Tibial nerve (tissue), 4 donors: ENCODE results near the gene BRCA2. TPM values are rescaled to one million over a fixed set of nuclear protein-coding genes. Genes with fewer than 3 reads are reported as not detected.

Source experiments
- DNase-seq, 2 donors: peaks; one replicate each; pipeline ENCODE4 v3.0.0-alpha.2; 2019; ENCODE audit warnings: low spot score in 2 of 2
- H3K27ac ChIP-seq, 4 donors: fragments of 200-600 bp; sonication (generic) in 3 of 4; one replicate each; pipeline ENCODE4 v1.5.1; 2017 to 2019; ENCODE audit warnings: mild to moderate bottlenecking in 1 of 4
- H3K27me3 ChIP-seq, 2 donors: fragments of 200-600 bp; sonication (generic) in 1 of 2; one replicate each; pipeline versions ENCODE4 v1.5.1 to v1.6.0; 2017 to 2019
- H3K36me3 ChIP-seq, 3 donors: fragments of 200-600 bp; sonication (generic); one replicate each; pipeline ENCODE4 v1.5.1; 2018 to 2019
- H3K4me1 ChIP-seq, 4 donors: fragments of 200-600 bp; sonication (generic) in 3 of 4; one replicate each; pipeline ENCODE4 v1.5.1; 2017 to 2019
- H3K4me3 ChIP-seq, 4 donors: fragments of 200-600 bp; sonication (generic) in 3 of 4; one replicate each; pipeline ENCODE4 v1.5.1; 2017 to 2019; ENCODE audit warnings: mild to moderate bottlenecking in 1 of 4, moderate library complexity in 1 of 4
- H3K9me3 ChIP-seq, 4 donors: fragments of 200-600 bp; sonication (generic) in 3 of 4; one replicate each; pipeline ENCODE4 v1.5.1; 2017 to 2019
- EP300 ChIP-seq, 2 donors: sonication (generic); formaldehyde crosslinking; IDR thresholded peaks; one replicate each; pipeline ENCODE4 v1.6.1; 2017; ENCODE audit warnings: antibody characterized with exemption in 2 of 2, mild to moderate bottlenecking in 1 of 2
- POLR2A ChIP-seq, 2 donors: fragments of 450-650 bp; IDR thresholded peaks; one replicate each; pipeline ENCODE4 v1.6.1; 2017; ENCODE audit warnings: antibody characterized with exemption in 2 of 2, mild to moderate bottlenecking in 2 of 2, moderate library complexity in 2 of 2
- WGBS, 2 donors: methylation state at CpG; one replicate each; pipeline ENCODE4 v1.1.5; 2018; 5-methylcytosine and 5-hydroxymethylcytosine counted together
- total RNA-seq, 4 donors: library from RNA; depleted of rRNA; stranded (reverse); fragments of >200 nt; gene quantifications; one replicate each; pipeline ENCODE4 v1.1.0, GENCODE V29; 2016
- TF ChIP-seq, protein P1 (sequence below), 5 experiments: fragments of 200-600 bp in 3 of 5; fragments of 450-650 bp in 2 of 5; sonication (generic) in 3 of 5; IDR thresholded peaks; one replicate each; pipeline ENCODE4 v1.5.1; 2016 to 2019; ENCODE audit warnings: antibody characterized with exemption in 5 of 5, mild to moderate bottlenecking in 3 of 5, moderate library complexity in 2 of 5

The BRCA2 gene
- total RNA-seq, 4 donors from 2014 or later, result 0.39 to 5.4 (median 2.1) TPM

DNA sequence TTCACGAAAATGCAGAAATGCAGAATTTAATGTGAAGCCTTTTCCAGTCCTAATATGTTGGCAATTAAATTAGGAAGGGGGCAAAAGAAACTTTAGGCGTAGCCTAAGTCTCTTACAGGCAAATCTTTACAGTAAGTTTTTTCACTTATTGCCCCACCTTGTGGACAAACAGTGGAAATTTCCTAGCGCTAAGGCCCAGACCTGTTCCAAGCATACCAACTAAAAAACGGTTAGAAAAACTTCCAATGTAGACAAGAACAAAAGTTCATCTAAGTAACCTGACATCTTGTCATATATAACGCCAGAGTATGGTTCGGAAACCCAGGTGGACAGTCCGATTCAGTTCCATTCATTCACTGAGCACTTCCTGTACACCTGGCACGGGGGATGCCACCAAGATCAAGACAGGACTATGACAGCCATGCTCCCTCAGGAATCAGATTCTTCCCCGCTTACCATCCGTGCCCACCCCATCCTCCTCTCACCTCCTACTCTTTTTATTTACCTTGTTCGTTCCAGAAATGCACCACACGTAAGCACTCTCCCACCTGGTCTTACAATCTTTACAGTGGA, 5.1 kb upstream of the BRCA2 start:
- peak overlapping the region in 1 of 4 donors; percentile 32 for H3K27ac ChIP-seq
- 38 to 44% methylated on average over 11 to 12 of the region's 12 CpGs for WGBS, 2 donors
- H3K4me1 ChIP-seq, result peaks cover 0 to 15% (median 5%) of the 10 kb centered on the region in 4 donors
- H3K27me3 ChIP-seq, result no peaks in the 10 kb centered on the region
- H3K9me3 ChIP-seq, result no peaks in the 10 kb centered on the region
- DNase-seq, result no peak
- TF ChIP-seq, protein P1, sequence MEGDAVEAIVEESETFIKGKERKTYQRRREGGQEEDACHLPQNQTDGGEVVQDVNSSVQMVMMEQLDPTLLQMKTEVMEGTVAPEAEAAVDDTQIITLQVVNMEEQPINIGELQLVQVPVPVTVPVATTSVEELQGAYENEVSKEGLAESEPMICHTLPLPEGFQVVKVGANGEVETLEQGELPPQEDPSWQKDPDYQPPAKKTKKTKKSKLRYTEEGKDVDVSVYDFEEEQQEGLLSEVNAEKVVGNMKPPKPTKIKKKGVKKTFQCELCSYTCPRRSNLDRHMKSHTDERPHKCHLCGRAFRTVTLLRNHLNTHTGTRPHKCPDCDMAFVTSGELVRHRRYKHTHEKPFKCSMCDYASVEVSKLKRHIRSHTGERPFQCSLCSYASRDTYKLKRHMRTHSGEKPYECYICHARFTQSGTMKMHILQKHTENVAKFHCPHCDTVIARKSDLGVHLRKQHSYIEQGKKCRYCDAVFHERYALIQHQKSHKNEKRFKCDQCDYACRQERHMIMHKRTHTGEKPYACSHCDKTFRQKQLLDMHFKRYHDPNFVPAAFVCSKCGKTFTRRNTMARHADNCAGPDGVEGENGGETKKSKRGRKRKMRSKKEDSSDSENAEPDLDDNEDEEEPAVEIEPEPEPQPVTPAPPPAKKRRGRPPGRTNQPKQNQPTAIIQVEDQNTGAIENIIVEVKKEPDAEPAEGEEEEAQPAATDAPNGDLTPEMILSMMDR (IDR thresholded peaks at IDR 0.05), result peak; percentile 64 to 87 (median 74)
- TF ChIP-seq POLR2A (IDR thresholded peaks at IDR 0.05), result no peak
- H3K4me3 ChIP-seq, result peak overlapping the region in 1 of 4 donors; percentile 36
- H3K36me3 ChIP-seq, result no peaks in the 10 kb centered on the region

DNA sequence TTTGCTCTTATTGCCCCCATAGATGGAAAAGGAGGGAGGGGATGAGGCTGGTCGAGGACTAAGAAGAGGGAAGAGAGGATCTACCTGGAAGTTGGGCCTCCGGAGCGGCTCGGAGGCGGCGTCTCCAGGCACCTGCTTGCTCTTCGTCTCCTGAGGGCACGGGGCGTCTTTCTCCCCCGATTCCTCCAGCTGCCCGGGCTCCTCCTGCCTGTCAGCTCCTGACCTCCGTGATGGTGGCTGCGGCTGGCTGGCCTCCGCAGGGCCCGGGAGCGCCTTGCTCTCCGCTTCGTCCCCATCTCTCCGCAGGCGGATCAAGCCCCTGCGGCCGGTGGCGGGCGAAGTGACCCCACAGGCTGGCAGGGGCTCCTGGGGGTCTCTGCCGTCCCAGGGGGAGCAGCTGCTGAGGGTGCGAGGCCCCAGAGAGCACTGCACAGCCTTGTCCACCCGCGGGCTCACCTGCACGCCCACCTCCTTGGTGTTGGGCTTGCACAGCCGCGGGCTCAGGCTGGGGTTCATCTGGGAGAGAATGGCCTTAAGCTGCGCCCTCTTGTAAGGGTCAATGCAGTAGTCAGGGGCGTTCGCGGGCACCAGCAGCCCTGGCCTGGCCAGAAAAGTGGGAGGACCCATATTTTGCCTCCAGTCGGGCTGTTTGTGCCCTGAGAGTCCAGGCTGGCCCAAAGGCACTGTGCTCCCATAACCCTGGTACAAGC, 4.0 kb upstream of the BRCA2 start:
- Histone ChIP-seq H3K9me3 (no peaks in the 10 kb centered on the region), H3K4me1 (peaks cover 0 to 20% (median 5%) of the 10 kb centered on the region in 4 donors), H3K4me3 (no peak overlapping the region), H3K27ac (no peak overlapping the region), H3K27me3 (no peaks in the 10 kb centered on the region), H3K36me3 (no peaks in the 10 kb centered on the region)
- TF ChIP-seq POLR2A (IDR thresholded peaks at IDR 0.05) (no peak), EP300 (IDR thresholded peaks at IDR 0.05) (no peak)
- TF ChIP-seq, protein P1 (IDR thresholded peaks at IDR 0.05), result no peak
- DNase-seq, result no peak
- 89 to 90% methylated on average over 25 to 36 of the region's 36 CpGs for WGBS, 2 donors

DNA sequence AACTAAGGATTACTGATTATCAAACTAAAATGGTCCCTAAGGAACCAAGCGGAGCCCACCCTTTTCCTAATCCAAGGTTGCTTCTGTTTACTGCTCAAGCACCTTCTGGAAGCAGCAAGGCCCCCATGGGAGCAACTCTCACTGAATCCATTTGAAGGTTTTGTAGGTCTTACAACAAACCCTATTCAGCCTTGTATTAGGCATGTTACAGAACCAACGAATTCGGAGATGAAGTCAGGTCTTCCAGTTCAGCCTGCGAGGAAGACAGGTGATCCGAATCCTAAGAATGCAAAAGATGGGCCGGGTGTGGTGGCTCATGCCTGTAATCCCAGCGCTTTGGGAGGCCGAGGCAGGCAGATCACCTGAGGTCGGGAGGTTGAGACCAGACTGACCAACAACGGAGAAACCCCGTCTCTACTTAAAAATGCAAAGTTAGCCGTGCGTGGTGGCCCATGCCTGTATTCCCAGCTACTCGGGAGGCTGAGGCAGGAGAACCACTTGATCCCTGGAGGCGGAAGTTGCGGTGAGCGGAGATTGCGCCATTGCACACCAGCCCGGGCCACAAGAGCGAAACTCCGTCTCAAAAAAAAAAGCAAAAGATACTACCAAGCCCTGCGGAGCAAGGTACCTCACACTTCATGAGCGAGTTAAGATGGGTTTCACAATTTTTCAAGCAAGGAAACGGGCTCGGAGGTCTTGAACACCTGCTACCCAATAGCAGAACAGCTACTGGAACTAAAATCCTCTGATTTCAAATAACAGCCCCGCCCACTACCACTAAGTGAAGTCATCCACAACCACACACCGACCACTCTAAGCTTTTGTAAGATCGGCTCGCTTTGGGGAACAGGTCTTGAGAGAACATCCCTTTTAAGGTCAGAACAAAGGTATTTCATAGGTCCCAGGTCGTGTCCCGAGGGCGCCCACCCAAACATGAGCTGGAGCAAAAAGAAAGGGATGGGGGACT, 754 bp upstream of the BRCA2 start:
- Histone ChIP-seq H3K27me3 (no peaks in the 10 kb centered on the region), H3K4me3 (peak overlapping the region; percentile 56 to 75 (median 65)), H3K36me3 (no peaks in the 10 kb centered on the region), H3K27ac (peak overlapping the region; percentile 88 to 98 (median 95)), H3K4me1 (peaks cover 0 to 18% (median 3%) of the 10 kb centered on the region in 4 donors), H3K9me3 (no peaks in the 10 kb centered on the region)
- TF ChIP-seq, protein P1 (IDR thresholded peaks at IDR 0.05), result no peak
- no peak for TF ChIP-seq POLR2A (IDR thresholded peaks at IDR 0.05)
- TF ChIP-seq EP300 (IDR thresholded peaks at IDR 0.05), result no peak
- peak; percentile 23 to 60 for DNase-seq
- whole genome bisulfite sequencing, 2 donors, result 69 to 73% methylated on average over 32 of the region's 32 CpGs

DNA sequence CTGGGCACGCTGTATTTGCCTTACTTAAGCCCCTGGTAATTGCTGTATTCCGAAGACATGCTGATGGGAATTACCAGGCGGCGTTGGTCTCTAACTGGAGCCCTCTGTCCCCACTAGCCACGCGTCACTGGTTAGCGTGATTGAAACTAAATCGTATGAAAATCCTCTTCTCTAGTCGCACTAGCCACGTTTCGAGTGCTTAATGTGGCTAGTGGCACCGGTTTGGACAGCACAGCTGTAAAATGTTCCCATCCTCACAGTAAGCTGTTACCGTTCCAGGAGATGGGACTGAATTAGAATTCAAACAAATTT, 676 bp downstream of the BRCA2 start:
- Histone ChIP-seq H3K4me3 (peak overlapping the region; percentile 56 to 75 (median 65)), H3K27ac (peak overlapping the region in 3 of 4 donors; percentile 94 to 98 (median 96)), H3K27me3 (no peaks in the 10 kb centered on the region), H3K4me1 (peaks cover 0 to 10% (median 2%) of the 10 kb centered on the region in 4 donors), H3K9me3 (no peaks in the 10 kb centered on the region), H3K36me3 (no peaks in the 10 kb centered on the region)
- DNase-seq, result no peak
- TF ChIP-seq EP300 (IDR thresholded peaks at IDR 0.05), result peak in 1 of 2 donors; percentile 1
- no peak for TF ChIP-seq POLR2A (IDR thresholded peaks at IDR 0.05)
- 0 to 1% methylated on average over 13 of the region's 13 CpGs for WGBS, 2 donors

DNA sequence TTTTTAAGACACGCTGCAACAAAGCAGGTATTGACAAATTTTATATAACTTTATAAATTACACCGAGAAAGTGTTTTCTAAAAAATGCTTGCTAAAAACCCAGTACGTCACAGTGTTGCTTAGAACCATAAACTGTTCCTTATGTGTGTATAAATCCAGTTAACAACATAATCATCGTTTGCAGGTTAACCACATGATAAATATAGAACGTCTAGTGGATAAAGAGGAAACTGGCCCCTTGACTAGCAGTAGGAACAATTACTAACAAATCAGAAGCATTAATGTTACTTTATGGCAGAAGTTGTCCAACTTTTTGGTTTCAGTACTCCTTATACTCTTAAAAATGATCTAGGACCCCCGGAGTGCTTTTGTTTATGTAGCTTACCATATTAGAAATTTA, 1.2 kb downstream of the BRCA2 start:
- TF ChIP-seq EP300 (IDR thresholded peaks at IDR 0.05), result no peak
- TF ChIP-seq, protein P1 (IDR thresholded peaks at IDR 0.05), result no peak
- no peak for TF ChIP-seq POLR2A (IDR thresholded peaks at IDR 0.05)
- WGBS, 2 donors, result 58 to 59% methylated on average over 6 of the region's 6 CpGs
- no peak for DNase-seq
- no peaks in the 10 kb centered on the region for H3K27me3 ChIP-seq
- peaks cover 0 to 10% (median 2%) of the 10 kb centered on the region in 4 donors for H3K4me1 ChIP-seq
- no peaks in the 10 kb centered on the region for H3K9me3 ChIP-seq
- H3K4me3 ChIP-seq, result peak overlapping the region in 2 of 4 donors; percentile 72 to 75
- no peaks in the 10 kb centered on the region for H3K36me3 ChIP-seq
- H3K27ac ChIP-seq, result no peak overlapping the region
